ENCODE data around the gene MLXIP.
"Not testable (repeated sequence)": the region's sequence is repeated elsewhere in the genome, so short reads cannot be mapped to it uniquely, and the experiment has no call there.

Gene MLXIP

GRCh38 chr12:122172262-122172939 lies 93.8 kb downstream of the MLXIP start:
- Histone ChIP-seq H3K9me3 (ENCODE audit: insufficient read depth, low read depth, low read length) (no peaks in the 10 kb centered on the region), H3K9ac (ENCODE audit: low read depth, low read length) (no peak overlapping the region), H3K27ac (ENCODE audit: low read length) (no peak overlapping the region), H3K27me3 (ENCODE audit: insufficient read depth, low read length) (no peaks in the 10 kb centered on the region), H3K4me1 (ENCODE audit: insufficient read depth, low read length) (no peaks in the 10 kb centered on the region), H3K4me3 (ENCODE audit: low read length) (no peak overlapping the region), H3K36me3 (ENCODE audit: insufficient read depth, low read depth, low read length) (no peaks in the 10 kb centered on the region)

DNA sequence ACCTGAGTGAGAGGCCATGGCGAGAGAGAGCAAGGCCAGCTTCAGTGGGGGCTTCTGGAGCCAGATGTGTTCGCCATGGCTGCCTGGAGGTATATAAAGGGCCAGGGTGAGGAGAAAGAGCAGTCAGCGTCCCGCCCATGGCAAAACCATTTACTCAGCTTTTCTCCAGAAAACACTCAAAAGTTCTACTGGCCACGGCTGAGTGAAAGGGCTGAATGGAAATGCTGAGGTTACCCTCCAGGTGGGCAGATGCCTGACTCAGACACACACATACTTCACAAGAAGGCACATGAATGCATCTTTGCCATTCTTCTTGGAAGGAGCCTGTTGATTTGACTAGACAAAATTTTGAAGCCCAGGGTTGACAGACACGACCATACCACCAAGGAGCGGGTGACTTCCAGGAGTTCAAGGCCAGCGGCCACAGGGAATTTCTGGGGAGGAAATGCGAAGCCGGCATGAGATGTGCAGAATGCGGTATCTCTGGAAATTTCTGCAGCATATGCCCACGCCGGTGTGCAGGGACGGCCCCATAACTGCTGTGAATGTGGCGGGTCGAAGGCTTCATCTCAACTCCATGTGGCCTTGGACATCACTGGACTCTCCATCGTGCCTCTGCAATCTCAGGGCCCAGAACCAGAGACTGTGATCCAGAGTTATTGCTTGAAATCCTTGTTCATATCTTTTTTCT lies 95.7 kb downstream of the MLXIP start, which contains the start of gene IL31:
IL31 (minus strand) TSS at position 67 of the 691 bp plus-strand sequence; CDS start at position 18, 49 bp downstream.
- H3K9ac ChIP-seq (ENCODE audit: low read depth, low read length) = no peak within 1 kb of the TSS

GRCh38 chr12:122176473-122176872 lies 97.9 kb downstream of the MLXIP start:
- not testable (repeated sequence) for H3K9ac ChIP-seq (ENCODE audit: low read depth, low read length); H3K27me3 ChIP-seq (ENCODE audit: insufficient read depth, low read length); H3K27ac ChIP-seq (ENCODE audit: low read length); H3K36me3 ChIP-seq (ENCODE audit: insufficient read depth, low read depth, low read length); H3K9me3 ChIP-seq (ENCODE audit: insufficient read depth, low read depth, low read length); H3K4me1 ChIP-seq (ENCODE audit: insufficient read depth, low read length); H3K4me3 ChIP-seq (ENCODE audit: low read length)

More for the DNA sequence above, 95.7 kb downstream of the MLXIP start, which contains the start of gene IL31:
- H3K9me3 ChIP-seq (ENCODE audit: insufficient read depth, low read depth, low read length) = no peaks in the 10 kb centered on the region
- no peaks in the 10 kb centered on the region for H3K27me3 ChIP-seq (ENCODE audit: insufficient read depth, low read length)
- H3K4me3 ChIP-seq (ENCODE audit: low read length) = no peak within 1 kb of the TSS
- no peak within 1 kb of the TSS for H3K27ac ChIP-seq (ENCODE audit: low read length)
- no peaks in the 10 kb centered on the region for H3K4me1 ChIP-seq (ENCODE audit: insufficient read depth, low read length)
- no peaks in the 10 kb centered on the region for H3K36me3 ChIP-seq (ENCODE audit: insufficient read depth, low read depth, low read length)

- peak within 1 kb of the TSS; percentile 68 for H3K4me3 ChIP-seq (ENCODE audit: low read length)
- H3K4me1 ChIP-seq (ENCODE audit: insufficient read depth, low read length) = no peaks in the 10 kb centered on the region
- H3K9me3 ChIP-seq (ENCODE audit: insufficient read depth, low read depth, low read length) = no peaks in the 10 kb centered on the region
- no peak within 1 kb of the TSS; the same call in 1 of the 2 replicates for H3K9ac ChIP-seq (ENCODE audit: low read depth, low read length)
- peaks cover 25% of the 10 kb centered on the region for H3K27me3 ChIP-seq (ENCODE audit: insufficient read depth, low read length)
- no peak within 1 kb of the TSS for H3K27ac ChIP-seq (ENCODE audit: low read length)
- no peaks in the 10 kb centered on the region for H3K36me3 ChIP-seq (ENCODE audit: insufficient read depth, low read depth, low read length)
These were observed 104.5 kb downstream of the MLXIP start, which contains the start of gene LRRC43 for GRCh38 chr12:122182887-122183587. LRRC43 (plus strand) TSS chr12:122183123; CDS start chr12:122183145, 22 bp downstream.

GRCh38 chr12:122183588-122183940 lies 105.0 kb downstream of the MLXIP start:
- H3K4me3 ChIP-seq (ENCODE audit: low read length) = peak overlapping the region; percentile 68; the same call in 1 of the 2 replicates
- no peaks in the 10 kb centered on the region for H3K4me1 ChIP-seq (ENCODE audit: insufficient read depth, low read length)
- no peak overlapping the region; the same call in 1 of the 2 replicates for H3K9ac ChIP-seq (ENCODE audit: low read depth, low read length)

DNA sequence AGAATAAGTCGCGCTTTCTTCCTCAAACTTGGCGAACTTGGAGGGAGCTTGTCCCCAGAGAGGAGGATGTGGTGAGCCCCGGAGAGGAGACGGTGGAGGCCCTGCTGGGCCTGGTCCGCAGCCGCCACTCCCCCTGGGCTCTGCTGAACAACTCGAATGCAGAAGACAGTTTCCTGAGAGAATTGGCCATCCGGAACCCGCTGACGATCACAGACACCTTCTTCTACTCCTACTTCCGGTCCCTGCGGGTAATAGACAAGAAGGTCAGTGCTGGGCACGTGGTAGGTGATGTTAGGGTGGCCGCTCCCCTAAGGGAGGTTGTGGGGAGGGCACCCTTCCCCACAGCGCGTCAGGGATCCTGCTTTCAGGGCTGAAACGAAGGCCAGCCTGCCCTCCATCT lies 106.0 kb downstream of the MLXIP start:
- H3K36me3 ChIP-seq (ENCODE audit: insufficient read depth, low read depth, low read length) = no peaks in the 10 kb centered on the region
- no peaks in the 10 kb centered on the region for H3K4me1 ChIP-seq (ENCODE audit: insufficient read depth, low read length)
- H3K9me3 ChIP-seq (ENCODE audit: insufficient read depth, low read depth, low read length) = no peaks in the 10 kb centered on the region
- H3K27me3 ChIP-seq (ENCODE audit: insufficient read depth, low read length) = peaks cover 25% of the 10 kb centered on the region
- no peak overlapping the region for H3K27ac ChIP-seq (ENCODE audit: low read length)
- H3K4me3 ChIP-seq (ENCODE audit: low read length) = no peak overlapping the region
- H3K9ac ChIP-seq (ENCODE audit: low read depth, low read length) = no peak overlapping the region

More at GRCh38 chr12:122183588-122183940, 105.0 kb downstream of the MLXIP start:
- no peak overlapping the region for H3K27ac ChIP-seq (ENCODE audit: low read length)
- peaks cover 25% of the 10 kb centered on the region for H3K27me3 ChIP-seq (ENCODE audit: insufficient read depth, low read length)
- no peaks in the 10 kb centered on the region for H3K36me3 ChIP-seq (ENCODE audit: insufficient read depth, low read depth, low read length)
- no peaks in the 10 kb centered on the region for H3K9me3 ChIP-seq (ENCODE audit: insufficient read depth, low read depth, low read length)

DNA sequence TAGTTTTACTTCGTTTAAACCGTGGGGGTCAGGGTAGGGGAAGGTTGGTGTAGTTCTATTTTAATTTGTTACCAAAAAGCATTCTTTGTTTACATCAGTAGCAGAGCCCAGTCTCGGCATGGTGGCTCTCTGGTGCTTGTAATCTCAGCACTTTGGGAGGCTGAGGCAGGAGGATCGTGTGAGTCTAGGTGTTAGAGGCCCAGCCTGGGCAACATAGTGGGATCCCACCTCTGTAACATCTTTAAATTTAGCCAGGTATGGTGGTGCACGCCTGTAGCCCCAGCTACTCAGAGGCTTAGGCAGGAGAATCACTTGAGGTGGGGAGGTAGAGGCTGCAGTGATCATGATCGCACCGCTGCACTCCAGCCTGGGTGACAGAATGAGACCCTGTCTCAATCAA lies 106.5 kb downstream of the MLXIP start:
- Histone ChIP-seq H3K9me3 (ENCODE audit: insufficient read depth, low read depth, low read length) (no peaks in the 10 kb centered on the region), H3K4me1 (ENCODE audit: insufficient read depth, low read length) (no peaks in the 10 kb centered on the region), H3K36me3 (ENCODE audit: insufficient read depth, low read depth, low read length) (no peaks in the 10 kb centered on the region), H3K27me3 (ENCODE audit: insufficient read depth, low read length) (peaks cover 25% of the 10 kb centered on the region), H3K9ac (ENCODE audit: low read depth, low read length) (no peak overlapping the region), H3K27ac (ENCODE audit: low read length) (no peak overlapping the region), H3K4me3 (ENCODE audit: low read length) (no peak overlapping the region)

- no peaks in the 10 kb centered on the region for H3K4me1 ChIP-seq (ENCODE audit: insufficient read depth, low read length)
- no peaks in the 10 kb centered on the region for H3K9me3 ChIP-seq (ENCODE audit: insufficient read depth, low read depth, low read length)
- peaks cover 25% of the 10 kb centered on the region for H3K27me3 ChIP-seq (ENCODE audit: insufficient read depth, low read length)
- no peak overlapping the region for H3K4me3 ChIP-seq (ENCODE audit: low read length)
- H3K36me3 ChIP-seq (ENCODE audit: insufficient read depth, low read depth, low read length) = no peaks in the 10 kb centered on the region
- H3K27ac ChIP-seq (ENCODE audit: low read length) = no peak overlapping the region
- no peak overlapping the region for H3K9ac ChIP-seq (ENCODE audit: low read depth, low read length)
These were observed 107.0 kb downstream of the MLXIP start for GRCh38 chr12:122185494-122186082.

DNA sequence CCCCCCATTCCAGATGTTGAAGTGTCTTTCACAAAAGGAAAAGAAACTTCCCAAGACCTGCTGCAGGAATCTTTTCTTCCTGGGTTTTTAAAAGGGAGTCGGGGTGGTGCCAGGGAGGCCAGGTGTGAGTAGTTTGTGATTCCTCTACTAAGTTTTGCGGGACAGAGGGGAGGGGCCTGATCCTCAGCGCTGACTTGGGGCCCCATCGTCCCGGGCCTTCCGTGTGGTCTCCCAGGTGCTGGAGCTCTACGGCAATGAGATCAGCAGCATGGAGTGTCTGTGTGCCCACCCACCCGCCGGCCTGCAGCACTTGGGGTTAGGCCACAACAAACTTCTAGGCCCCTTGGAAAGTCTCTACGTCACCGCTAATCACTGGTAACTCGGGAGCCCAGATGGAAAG lies 108.9 kb downstream of the MLXIP start:
- H3K9me3 ChIP-seq (ENCODE audit: insufficient read depth, low read depth, low read length) = no peaks in the 10 kb centered on the region
- no peaks in the 10 kb centered on the region for H3K4me1 ChIP-seq (ENCODE audit: insufficient read depth, low read length)
- H3K27me3 ChIP-seq (ENCODE audit: insufficient read depth, low read length) = peaks cover 25% of the 10 kb centered on the region
- H3K9ac ChIP-seq (ENCODE audit: low read depth, low read length) = no peak overlapping the region
- no peak overlapping the region for H3K27ac ChIP-seq (ENCODE audit: low read length)
- no peak overlapping the region for H3K4me3 ChIP-seq (ENCODE audit: low read length)
- no peaks in the 10 kb centered on the region for H3K36me3 ChIP-seq (ENCODE audit: insufficient read depth, low read depth, low read length)

DNA sequence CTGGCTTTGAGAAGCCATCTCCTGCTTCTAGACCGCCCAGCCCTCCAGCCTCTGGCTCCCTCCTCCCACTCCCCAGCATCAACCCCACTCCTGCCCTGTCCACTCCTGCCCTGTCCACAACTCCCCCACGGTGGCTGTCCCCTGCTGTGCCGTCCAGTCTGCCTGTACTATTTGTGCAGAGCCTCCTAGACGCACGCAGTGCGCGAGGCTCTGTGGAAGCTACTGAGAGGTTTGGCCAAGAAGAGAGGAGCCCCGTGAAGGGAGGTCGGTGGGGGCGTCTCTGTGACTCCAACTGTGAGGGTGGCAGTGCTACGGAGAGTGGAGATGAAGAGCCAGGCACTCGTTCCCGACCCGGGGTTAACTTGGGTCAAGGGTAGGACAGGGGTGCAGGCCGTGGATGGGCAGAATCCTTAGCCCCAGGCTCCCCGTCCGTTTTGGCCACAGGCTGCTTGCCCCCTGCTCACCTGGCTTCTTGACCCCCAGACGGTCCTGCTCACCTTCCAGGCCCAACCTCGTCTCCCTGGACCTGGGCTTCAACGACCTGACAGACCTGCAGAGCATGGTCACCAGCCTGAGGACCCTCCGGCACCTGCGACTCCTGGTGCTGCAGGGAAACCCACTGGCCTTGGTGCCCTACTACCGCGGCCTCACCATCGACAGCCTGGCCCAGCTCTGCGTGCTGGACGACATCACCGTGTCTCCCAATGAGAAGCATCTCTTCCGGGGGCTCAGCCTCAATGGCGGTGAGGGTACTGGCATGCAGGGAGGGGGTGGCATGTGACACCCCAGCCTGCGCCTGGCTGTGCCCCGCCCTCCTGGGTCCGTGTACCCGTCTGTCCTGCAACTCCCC lies 111.3 kb downstream of the MLXIP start:
- Histone ChIP-seq H3K9ac (ENCODE audit: low read depth, low read length) (no peak overlapping the region), H3K4me1 (ENCODE audit: insufficient read depth, low read length) (no peaks in the 10 kb centered on the region), H3K27me3 (ENCODE audit: insufficient read depth, low read length) (peaks cover 2% of the 10 kb centered on the region; the same call in 1 of the 2 replicates), H3K36me3 (ENCODE audit: insufficient read depth, low read depth, low read length) (no peaks in the 10 kb centered on the region), H3K4me3 (ENCODE audit: low read length) (no peak overlapping the region), H3K27ac (ENCODE audit: low read length) (no peak overlapping the region), H3K9me3 (ENCODE audit: insufficient read depth, low read depth, low read length) (no peaks in the 10 kb centered on the region)
